Spleen (tissue), 7 donors: ENCODE measurements around the gene KIAA1549.

ENCODE experiments used
- POLR2A ChIP-seq, 3 donors: fragments of 450-650 bp; IDR thresholded peaks; one replicate each; pipeline ENCODE4 v1.5.1; 2017; ENCODE audit warnings: antibody characterized with exemption in 3 of 3, mild to moderate bottlenecking in 1 of 3
- TF ChIP-seq, protein P1 (sequence below), 11 experiments: fragments of 200-600 bp in 7 of 11; fragments of 450-650 bp in 4 of 11; sonication (generic) in 4 of 11; IDR thresholded peaks in 8 of 11; conservative IDR thresholded peaks in 3 of 11; 1 replicate in 7 of 11; 2 replicates in 4 of 11; pipeline versions ENCODE4 v1.4.0 to v1.8.0; 2016 to 2021; ENCODE audit warnings: antibody characterized with exemption in 11 of 11, inconsistent platforms in 4 of 11, mild to moderate bottlenecking in 1 of 11
- donor health status: DM: no; HTN: no; CAD: no; lungs with moderate emphysema.
- donor health status: DM: no; HTN: no; CAD: no.
- donor health status: DM: no; HTN: no; CAD: no.

DNA sequence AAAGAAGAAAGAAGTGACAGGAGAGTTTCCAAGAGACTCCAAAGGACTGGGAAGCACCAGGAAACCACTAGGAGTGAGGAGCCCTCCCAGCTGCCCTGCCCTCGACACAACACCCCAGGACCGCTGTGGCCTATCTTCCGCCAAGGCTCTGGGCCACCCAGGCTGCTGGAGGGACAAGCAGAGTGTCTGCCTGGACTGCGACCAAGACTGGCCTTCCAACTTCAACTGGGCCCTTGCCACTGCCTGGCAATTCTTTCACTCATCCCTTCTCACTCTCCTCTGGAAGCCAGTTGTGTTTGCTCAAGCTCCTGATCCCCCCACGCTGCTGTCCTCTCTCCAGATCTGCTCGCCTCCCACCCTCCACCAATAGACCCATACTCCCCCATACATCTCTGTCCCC is 10.2 kb downstream of the KIAA1549 start:
- TF ChIP-seq POLR2A (IDR thresholded peaks at IDR 0.05), result no peak
- TF ChIP-seq, protein P1, sequence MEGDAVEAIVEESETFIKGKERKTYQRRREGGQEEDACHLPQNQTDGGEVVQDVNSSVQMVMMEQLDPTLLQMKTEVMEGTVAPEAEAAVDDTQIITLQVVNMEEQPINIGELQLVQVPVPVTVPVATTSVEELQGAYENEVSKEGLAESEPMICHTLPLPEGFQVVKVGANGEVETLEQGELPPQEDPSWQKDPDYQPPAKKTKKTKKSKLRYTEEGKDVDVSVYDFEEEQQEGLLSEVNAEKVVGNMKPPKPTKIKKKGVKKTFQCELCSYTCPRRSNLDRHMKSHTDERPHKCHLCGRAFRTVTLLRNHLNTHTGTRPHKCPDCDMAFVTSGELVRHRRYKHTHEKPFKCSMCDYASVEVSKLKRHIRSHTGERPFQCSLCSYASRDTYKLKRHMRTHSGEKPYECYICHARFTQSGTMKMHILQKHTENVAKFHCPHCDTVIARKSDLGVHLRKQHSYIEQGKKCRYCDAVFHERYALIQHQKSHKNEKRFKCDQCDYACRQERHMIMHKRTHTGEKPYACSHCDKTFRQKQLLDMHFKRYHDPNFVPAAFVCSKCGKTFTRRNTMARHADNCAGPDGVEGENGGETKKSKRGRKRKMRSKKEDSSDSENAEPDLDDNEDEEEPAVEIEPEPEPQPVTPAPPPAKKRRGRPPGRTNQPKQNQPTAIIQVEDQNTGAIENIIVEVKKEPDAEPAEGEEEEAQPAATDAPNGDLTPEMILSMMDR (IDR thresholded peaks at IDR 0.05 in 8 of 11, conservative IDR thresholded peaks at IDR 0.05 in 3 of 11), result no peak
